Activated naive CD4-positive, alpha-beta T cell (primary cell): ENCODE data around the gene RAC3.

Experiments used
- DNase-seq, 4 experiments: peaks; one replicate each; lab custom pipeline; 2025; lab: John Stamatoyannopoulos, UW

RAC3 gene

GRCh38 chr17:82012640-82013295 is 18.7 kb upstream of the RAC3 start:
- no peak for DNase-seq

- DNase-seq = no peak
These were observed 18.1 kb upstream of the RAC3 start for GRCh38 chr17:82013341-82013740.

GRCh38 chr17:82013772-82014321 is 17.6 kb upstream of the RAC3 start:
- DNase-seq = no peak

GRCh38 chr17:82014432-82014831 is 17.0 kb upstream of the RAC3 start:
- DNase-seq = no peak

- no peak for DNase-seq
These were observed 16.5 kb upstream of the RAC3 start for GRCh38 chr17:82014971-82015310.

- no peak for DNase-seq
These were observed 16.0 kb upstream of the RAC3 start for GRCh38 chr17:82015311-82015971.

GRCh38 chr17:82016061-82016874 is 15.2 kb upstream of the RAC3 start:
- no peak for DNase-seq

GRCh38 chr17:82016875-82017459 is 14.5 kb upstream of the RAC3 start:
- no peak for DNase-seq

- DNase-seq = no peak
These were observed 13.8 kb upstream of the RAC3 start for GRCh38 chr17:82017612-82018151.

GRCh38 chr17:82018152-82018988 is 13.1 kb upstream of the RAC3 start:
- no peak for DNase-seq

GRCh38 chr17:82018989-82019689 is 12.3 kb upstream of the RAC3 start:
- no peak for DNase-seq

- DNase-seq = peak; percentile 37 to 55 (median 44)
These were observed 11.5 kb upstream of the RAC3 start for GRCh38 chr17:82019690-82020571.

GRCh38 chr17:82020572-82021106 is 10.8 kb upstream of the RAC3 start:
- no peak for DNase-seq

GRCh38 chr17:82021107-82021899 is 10.2 kb upstream of the RAC3 start:
- DNase-seq = peak in 2 of 4 experiments; percentile 26 to 47

GRCh38 chr17:82021900-82022309 is 9.6 kb upstream of the RAC3 start:
- no peak for DNase-seq

- DNase-seq = no peak
These were observed 9.0 kb upstream of the RAC3 start, which contains the start of gene CENPX for GRCh38 chr17:82022310-82022980. CENPX (minus strand) TSS chr17:82022878; CDS start chr17:82022861, 17 bp downstream.

GRCh38 chr17:82022981-82023446 is 8.5 kb upstream of the RAC3 start, which contains the start of gene LRRC45:
LRRC45 (plus strand) TSS chr17:82023305; CDS start chr17:82023644, 339 bp downstream.
- peak; percentile 99 to 100 (median 99) for DNase-seq
